Measurements from ENCODE around the gene SRBD1.

SRBD1 gene, protein sequence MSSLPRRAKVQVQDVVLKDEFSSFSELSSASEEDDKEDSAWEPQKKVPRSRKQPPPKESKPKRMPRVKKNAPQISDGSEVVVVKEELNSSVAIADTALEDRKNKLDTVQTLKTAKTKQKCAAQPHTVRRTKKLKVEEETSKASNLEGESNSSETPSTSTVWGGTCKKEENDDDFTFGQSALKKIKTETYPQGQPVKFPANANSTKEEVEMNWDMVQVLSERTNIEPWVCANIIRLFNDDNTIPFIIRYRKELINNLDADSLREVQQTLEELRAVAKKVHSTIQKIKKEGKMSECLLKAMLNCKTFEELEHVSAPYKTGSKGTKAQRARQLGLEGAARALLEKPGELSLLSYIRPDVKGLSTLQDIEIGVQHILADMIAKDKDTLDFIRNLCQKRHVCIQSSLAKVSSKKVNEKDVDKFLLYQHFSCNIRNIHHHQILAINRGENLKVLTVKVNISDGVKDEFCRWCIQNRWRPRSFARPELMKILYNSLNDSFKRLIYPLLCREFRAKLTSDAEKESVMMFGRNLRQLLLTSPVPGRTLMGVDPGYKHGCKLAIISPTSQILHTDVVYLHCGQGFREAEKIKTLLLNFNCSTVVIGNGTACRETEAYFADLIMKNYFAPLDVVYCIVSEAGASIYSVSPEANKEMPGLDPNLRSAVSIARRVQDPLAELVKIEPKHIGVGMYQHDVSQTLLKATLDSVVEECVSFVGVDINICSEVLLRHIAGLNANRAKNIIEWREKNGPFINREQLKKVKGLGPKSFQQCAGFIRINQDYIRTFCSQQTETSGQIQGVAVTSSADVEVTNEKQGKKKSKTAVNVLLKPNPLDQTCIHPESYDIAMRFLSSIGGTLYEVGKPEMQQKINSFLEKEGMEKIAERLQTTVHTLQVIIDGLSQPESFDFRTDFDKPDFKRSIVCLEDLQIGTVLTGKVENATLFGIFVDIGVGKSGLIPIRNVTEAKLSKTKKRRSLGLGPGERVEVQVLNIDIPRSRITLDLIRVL

DNA sequence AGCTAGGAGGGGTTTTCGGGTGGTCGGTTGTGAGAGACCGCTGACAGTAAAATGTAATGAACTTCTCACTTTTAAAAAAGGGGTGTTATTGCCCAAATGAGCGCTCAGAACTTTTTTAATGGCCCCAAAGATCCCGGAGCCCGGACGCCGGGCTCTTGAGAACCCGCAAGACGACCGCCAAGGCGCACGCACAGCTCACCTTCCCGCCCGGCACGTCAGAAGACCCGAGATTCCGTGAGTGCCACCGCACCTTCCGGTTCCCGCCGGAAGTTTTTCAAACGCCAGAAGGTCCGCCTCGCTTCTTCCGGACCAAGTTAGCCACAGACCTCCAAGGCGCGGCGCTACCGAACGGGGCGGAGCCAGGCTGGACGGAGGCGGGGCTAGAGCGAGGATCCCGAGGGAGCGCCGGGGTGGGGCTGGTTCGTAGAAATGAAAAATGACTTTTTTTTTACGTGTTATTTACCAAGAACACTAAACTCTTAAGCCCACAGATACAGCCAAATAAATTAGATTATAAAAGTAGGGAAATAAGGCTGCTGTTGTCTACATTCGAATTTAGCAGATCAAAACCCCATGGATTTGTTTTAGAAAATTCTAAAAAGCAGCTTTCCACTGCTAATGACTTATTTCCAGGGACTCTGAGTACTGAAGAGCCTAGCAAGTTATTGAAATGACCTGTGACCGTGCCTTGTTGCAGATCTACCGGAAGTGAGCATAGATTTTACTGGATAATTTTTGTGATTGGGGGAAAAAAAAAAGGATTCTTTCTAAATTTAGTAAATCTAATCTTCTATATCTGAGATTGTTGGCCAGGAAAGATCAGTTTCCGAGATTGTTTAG is at the start of gene SRBD1:
Gene SRBD1, minus strand, starts transcription at position 248 of the 840 bp plus-strand sequence. CDS start 5,826 bp downstream, outside the sequence.
- peak; percentile 99 for DNase-seq (ENCODE audit: low read depth)
- Histone ChIP-seq H3K9me3 (ENCODE audit: control insufficient read depth, low read length) (no peaks in the 10 kb centered on the region), H3K4me3 (ENCODE audit: low read length) (peak within 1 kb of the TSS; percentile 95), H3K9ac (ENCODE audit: low read length) (peak within 1 kb of the TSS; percentile 91), H3K36me3 (ENCODE audit: control insufficient read depth, insufficient read depth, low read length, severe bottlenecking) (no peaks in the 10 kb centered on the region), H3K4me1 (ENCODE audit: control insufficient read depth, insufficient read depth, low read length) (peaks cover 52% of the 10 kb centered on the region), H3K27me3 (replicated peaks; ENCODE audit: control insufficient read depth, insufficient read depth, low read length) (no peaks in the 10 kb centered on the region)

- H3K27me3 ChIP-seq (replicated peaks; ENCODE audit: control insufficient read depth, insufficient read depth, low read length), result no peaks in the 10 kb centered on the region
- H3K4me1 ChIP-seq (ENCODE audit: control insufficient read depth, insufficient read depth, low read length), result peaks cover 21% of the 10 kb centered on the region
- H3K4me3 ChIP-seq (ENCODE audit: low read length), result no peak overlapping the region
- no peaks in the 10 kb centered on the region for H3K9me3 ChIP-seq (ENCODE audit: control insufficient read depth, low read length)
- no peak for DNase-seq (ENCODE audit: low read depth)
- H3K9ac ChIP-seq (ENCODE audit: low read length), result no peak overlapping the region
- H3K36me3 ChIP-seq (ENCODE audit: control insufficient read depth, insufficient read depth, low read length, severe bottlenecking), result no peaks in the 10 kb centered on the region
These were observed 43.2 kb upstream of the SRBD1 start for GRCh38 chr2:45654250-45654649.

- peak overlapping the region; percentile 97 for H3K9ac ChIP-seq (ENCODE audit: low read length)
- H3K9me3 ChIP-seq (ENCODE audit: control insufficient read depth, low read length), result no peaks in the 10 kb centered on the region
- H3K4me1 ChIP-seq (ENCODE audit: control insufficient read depth, insufficient read depth, low read length), result peaks cover 30% of the 10 kb centered on the region
- no peaks in the 10 kb centered on the region for H3K27me3 ChIP-seq (replicated peaks; ENCODE audit: control insufficient read depth, insufficient read depth, low read length)
- peak; percentile 14 for DNase-seq (ENCODE audit: low read depth)
- H3K36me3 ChIP-seq (ENCODE audit: control insufficient read depth, insufficient read depth, low read length, severe bottlenecking), result no peaks in the 10 kb centered on the region
- H3K4me3 ChIP-seq (ENCODE audit: low read length), result peak overlapping the region; percentile 92
These were observed 42.3 kb upstream of the SRBD1 start for GRCh38 chr2:45653122-45653913.

GRCh38 chr2:45652090-45653031 is 41.3 kb upstream of the SRBD1 start:
- no peaks in the 10 kb centered on the region for H3K27me3 ChIP-seq (replicated peaks; ENCODE audit: control insufficient read depth, insufficient read depth, low read length)
- H3K9me3 ChIP-seq (ENCODE audit: control insufficient read depth, low read length), result no peaks in the 10 kb centered on the region
- peak overlapping the region; percentile 97 for H3K9ac ChIP-seq (ENCODE audit: low read length)
- H3K4me1 ChIP-seq (ENCODE audit: control insufficient read depth, insufficient read depth, low read length), result peaks cover 39% of the 10 kb centered on the region
- H3K36me3 ChIP-seq (ENCODE audit: control insufficient read depth, insufficient read depth, low read length, severe bottlenecking), result no peaks in the 10 kb centered on the region
- DNase-seq (ENCODE audit: low read depth), result peak; percentile 69
- peak overlapping the region; percentile 92 for H3K4me3 ChIP-seq (ENCODE audit: low read length)

GRCh38 chr2:45651415-45652089 is 40.5 kb upstream of the SRBD1 start, which contains the start of gene PRKCE:
PRKCE (plus strand) TSS chr2:45651675.
- Histone ChIP-seq H3K4me3 (ENCODE audit: low read length) (peak within 1 kb of the TSS; percentile 92), H3K36me3 (ENCODE audit: control insufficient read depth, insufficient read depth, low read length, severe bottlenecking) (no peaks in the 10 kb centered on the region), H3K9ac (ENCODE audit: low read length) (peak within 1 kb of the TSS; percentile 97), H3K4me1 (ENCODE audit: control insufficient read depth, insufficient read depth, low read length) (peaks cover 39% of the 10 kb centered on the region), H3K27me3 (replicated peaks; ENCODE audit: control insufficient read depth, insufficient read depth, low read length) (no peaks in the 10 kb centered on the region), H3K9me3 (ENCODE audit: control insufficient read depth, low read length) (no peaks in the 10 kb centered on the region)
- peak; percentile 63 for DNase-seq (ENCODE audit: low read depth)

DNA sequence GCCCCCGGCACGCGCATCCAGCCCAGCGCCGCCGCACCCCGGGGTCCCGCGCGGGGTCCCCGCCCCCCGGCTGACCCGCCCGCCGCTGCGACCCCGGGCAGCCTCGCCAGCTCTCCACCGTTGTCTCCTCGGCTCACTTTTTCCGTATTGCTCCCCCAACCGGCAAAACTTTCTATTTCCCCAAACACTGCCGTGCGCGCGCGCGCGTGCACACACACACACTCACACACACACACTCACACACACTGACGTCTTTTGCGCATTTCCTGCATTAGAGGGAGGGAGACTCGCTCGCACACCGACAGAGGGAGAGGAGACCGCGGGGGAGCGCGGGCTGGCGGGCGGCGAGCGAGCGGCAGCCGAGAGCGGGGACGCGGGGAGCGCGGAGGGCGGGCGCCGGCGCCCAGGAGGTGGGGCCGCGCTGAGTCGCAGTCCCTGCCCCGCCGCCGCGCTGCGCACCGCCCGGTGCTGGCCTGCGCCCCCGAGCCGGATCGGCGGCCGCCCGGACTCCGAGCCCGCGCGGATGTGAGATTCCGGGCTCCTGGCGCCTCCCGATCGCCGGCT is 39.9 kb upstream of the SRBD1 start:
- Histone ChIP-seq H3K9ac (ENCODE audit: low read length) (peak overlapping the region; percentile 97), H3K4me1 (ENCODE audit: control insufficient read depth, insufficient read depth, low read length) (peaks cover 39% of the 10 kb centered on the region), H3K36me3 (ENCODE audit: control insufficient read depth, insufficient read depth, low read length, severe bottlenecking) (no peaks in the 10 kb centered on the region), H3K27me3 (replicated peaks; ENCODE audit: control insufficient read depth, insufficient read depth, low read length) (no peaks in the 10 kb centered on the region), H3K9me3 (ENCODE audit: control insufficient read depth, low read length) (no peaks in the 10 kb centered on the region), H3K4me3 (ENCODE audit: low read length) (peak overlapping the region; percentile 92)
- peak; percentile 98 for DNase-seq (ENCODE audit: low read depth)

DNA sequence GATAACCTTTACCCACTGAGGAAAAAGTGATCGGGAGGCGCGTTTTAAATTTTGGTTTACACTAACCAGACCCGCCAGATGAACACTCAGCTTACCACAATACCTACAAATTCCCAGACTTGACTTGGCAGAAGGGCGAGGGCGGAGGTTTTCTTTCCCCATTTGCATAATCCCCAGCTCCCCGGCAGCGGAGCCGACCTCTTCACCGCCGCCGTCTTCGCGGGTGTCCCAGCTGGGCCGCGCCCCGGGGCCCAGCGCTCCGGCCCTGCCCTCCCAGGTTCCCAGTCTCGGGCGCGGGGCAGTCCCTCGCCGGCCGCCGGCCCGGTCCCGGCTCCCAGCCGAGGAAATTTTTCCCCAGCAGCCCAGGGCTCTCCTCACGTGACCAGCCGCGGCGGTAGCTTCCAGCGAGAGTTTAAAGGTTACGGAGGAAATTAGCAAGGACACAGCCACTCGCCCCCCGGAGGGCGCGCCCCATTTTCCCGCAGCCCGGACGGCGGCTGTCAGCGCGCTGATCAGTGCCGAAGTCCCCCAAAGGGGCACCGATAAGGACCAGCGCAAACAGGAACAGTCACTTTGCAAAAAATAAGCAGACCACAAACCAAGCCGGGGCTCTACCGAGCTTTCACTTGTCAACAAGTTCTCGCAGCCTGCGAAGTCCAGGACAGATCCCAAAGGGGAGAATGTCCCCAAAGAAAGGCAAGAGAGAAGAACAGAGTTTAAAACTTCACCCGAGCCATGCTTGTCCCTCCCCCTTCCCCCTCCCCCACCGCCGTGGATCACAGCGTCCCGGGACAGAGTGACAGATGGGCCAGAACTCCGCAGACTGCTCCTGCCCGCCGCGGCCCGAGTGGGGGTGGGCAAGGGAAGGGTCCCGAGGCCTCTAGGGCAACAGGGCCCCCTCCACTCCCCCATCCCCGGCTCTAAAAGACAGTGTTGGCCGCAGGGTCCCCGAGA is 39.1 kb upstream of the SRBD1 start:
- no peaks in the 10 kb centered on the region for H3K27me3 ChIP-seq (replicated peaks; ENCODE audit: control insufficient read depth, insufficient read depth, low read length)
- peak overlapping the region; percentile 97 for H3K9ac ChIP-seq (ENCODE audit: low read length)
- peaks cover 39% of the 10 kb centered on the region for H3K4me1 ChIP-seq (ENCODE audit: control insufficient read depth, insufficient read depth, low read length)
- no peaks in the 10 kb centered on the region for H3K36me3 ChIP-seq (ENCODE audit: control insufficient read depth, insufficient read depth, low read length, severe bottlenecking)
- peak; percentile 84 for DNase-seq (ENCODE audit: low read depth)
- H3K4me3 ChIP-seq (ENCODE audit: low read length), result peak overlapping the region; percentile 92
- H3K9me3 ChIP-seq (ENCODE audit: control insufficient read depth, low read length), result no peaks in the 10 kb centered on the region

DNA sequence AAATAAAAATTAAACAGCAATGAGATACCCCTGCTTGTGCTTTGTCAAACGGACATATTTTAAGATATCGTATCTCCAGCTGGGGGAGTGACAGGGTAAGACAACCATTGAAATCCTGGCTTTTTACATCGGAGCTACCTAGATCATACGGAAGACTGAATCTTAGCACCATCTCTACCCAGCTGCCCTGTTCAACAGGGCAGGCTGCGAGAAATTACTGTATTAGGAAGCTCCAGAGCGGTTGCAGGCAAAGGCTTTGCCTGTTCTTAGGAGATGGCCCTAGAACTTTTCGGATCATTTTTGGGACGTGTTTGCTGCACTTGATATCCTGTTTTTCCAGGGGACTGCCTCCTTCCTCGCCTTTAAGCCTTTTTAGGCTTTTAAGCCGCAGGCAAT is 38.4 kb upstream of the SRBD1 start:
- Histone ChIP-seq H3K4me3 (ENCODE audit: low read length) (peak overlapping the region; percentile 92), H3K27me3 (replicated peaks; ENCODE audit: control insufficient read depth, insufficient read depth, low read length) (no peaks in the 10 kb centered on the region)

More for the DNA sequence above, 38.4 kb upstream of the SRBD1 start:
- no peaks in the 10 kb centered on the region for H3K36me3 ChIP-seq (ENCODE audit: control insufficient read depth, insufficient read depth, low read length, severe bottlenecking)
- DNase-seq (ENCODE audit: low read depth), result no peak
- H3K9me3 ChIP-seq (ENCODE audit: control insufficient read depth, low read length), result no peaks in the 10 kb centered on the region
- H3K4me1 ChIP-seq (ENCODE audit: control insufficient read depth, insufficient read depth, low read length), result peaks cover 40% of the 10 kb centered on the region
- H3K9ac ChIP-seq (ENCODE audit: low read length), result peak overlapping the region; percentile 97

All from adipocyte (in vitro differentiated cells).